ENCODE results near the gene FAM131C.

The FAM131C gene

DNA sequence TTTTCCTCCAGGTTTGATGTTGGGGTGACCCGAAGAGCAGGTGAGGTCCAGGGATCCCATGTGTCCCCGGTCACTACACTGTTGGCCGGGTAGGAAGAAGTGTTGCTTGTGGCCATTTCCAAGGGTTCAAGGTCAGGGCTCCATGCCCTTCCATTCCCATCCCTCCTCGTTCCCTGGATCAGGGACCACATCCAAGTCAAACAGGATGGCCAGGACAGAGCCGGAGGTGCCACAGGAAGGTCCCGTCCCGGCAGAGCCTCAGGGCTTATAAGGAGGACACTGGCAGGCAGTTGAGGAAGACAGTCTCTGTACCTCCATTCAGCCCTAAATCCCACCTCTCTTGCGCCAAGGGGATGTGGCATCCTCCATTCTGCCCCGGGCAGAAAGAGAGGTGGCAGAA, 22.0 kb upstream of the FAM131C start:
- no peak for TF ChIP-seq CTCF (IDR thresholded peaks at IDR 0.05)

DNA sequence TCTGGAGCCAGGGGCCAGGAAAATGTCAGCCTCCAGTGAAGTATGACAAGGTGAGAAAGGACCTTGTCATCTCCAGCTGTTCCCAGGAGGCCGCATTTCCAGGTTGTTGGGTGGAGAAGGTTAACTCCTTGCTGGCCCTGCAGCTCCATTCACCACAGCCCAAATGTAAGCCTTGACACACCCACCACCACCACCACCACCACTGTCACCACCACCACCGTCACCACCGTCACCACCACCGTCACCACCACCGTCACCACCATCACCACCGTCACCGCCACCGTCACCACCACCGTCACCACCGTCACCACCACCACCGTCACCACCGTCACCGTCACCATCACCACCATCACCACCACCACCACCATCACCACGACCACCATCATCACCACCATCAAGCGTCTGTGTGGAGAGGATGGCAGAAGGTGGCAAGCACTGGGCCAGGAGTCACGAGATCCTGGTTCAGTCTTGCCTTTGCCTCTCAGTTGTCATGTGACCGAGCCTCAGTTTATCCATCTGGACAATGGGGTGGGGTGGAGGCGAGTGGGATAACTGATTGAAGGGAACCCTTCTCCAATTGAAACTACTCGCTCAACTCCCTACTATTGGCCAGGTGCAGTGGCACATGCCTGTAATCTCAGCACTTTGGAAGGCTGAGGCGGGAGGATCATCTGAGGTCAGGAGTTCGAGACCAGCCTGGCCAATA, 21.2 kb upstream of the FAM131C start:
- TF ChIP-seq CTCF (IDR thresholded peaks at IDR 0.05) = no peak

DNA sequence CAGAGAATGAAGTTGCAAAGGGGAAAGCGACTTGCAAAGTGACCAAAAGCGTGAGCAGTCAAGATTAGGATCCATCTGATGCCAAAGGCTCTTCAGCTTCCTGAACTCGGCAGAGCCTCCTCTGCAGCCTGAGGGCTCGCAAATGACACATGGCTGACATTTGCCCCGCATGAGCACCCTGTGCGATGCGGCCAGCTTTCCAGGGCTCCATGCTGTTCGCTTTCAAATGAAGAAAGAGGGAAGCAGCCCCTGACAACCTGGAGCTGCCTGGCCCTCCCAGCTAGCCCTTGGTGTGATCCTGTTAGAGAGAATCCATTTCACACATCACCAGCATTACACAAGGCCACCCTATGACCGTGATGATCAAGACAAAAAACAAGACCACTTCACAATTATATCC, 20.2 kb upstream of the FAM131C start:
- no peak for TF ChIP-seq CTCF (IDR thresholded peaks at IDR 0.05)

GRCh38 chr1:16092923-16093511, 19.6 kb upstream of the FAM131C start:
- no peak for TF ChIP-seq CTCF (IDR thresholded peaks at IDR 0.05)

DNA sequence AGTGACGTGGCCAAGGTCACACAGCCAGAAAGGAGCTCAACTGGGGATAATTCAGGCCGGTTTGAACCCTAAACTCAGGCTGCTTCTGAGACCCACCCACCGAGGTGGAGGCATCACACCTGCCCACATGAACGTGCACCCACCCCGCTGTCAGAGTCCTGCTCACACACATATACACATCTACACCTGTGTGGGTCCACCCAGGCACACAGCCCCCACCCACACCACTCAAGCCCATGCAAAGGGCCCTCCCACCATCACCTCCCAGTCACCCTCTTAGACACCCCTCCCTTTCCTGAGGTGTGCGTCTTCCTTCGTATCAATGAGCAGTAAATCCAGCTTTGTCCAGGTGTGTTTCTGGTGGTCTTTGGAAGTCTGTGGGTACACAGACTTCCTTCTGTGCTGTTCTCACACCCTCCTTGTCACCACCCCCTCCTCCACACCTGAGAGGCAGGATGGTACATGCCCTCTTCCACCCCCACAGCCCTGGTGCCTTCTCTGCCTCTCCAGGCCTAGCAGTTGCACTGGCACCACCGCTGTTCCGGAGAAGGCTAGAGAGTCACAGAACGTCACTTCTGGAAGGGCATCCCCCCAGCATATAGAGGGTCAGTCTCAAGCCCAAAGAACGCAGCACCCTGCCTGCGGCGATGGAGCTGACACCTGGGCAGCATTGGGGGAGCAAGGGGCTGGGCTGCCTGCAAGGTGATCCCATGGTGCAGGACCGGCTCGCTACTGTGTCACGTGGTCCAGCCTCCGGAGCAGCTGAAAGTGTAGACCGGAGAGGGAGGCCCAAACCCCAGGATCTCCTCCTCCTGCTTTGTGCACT, 18.9 kb upstream of the FAM131C start:
- no peak for TF ChIP-seq CTCF (IDR thresholded peaks at IDR 0.05)

- TF ChIP-seq CTCF (IDR thresholded peaks at IDR 0.05) = no peak
Observed at GRCh38 chr1:16091296-16091695, 17.8 kb upstream of the FAM131C start.

GRCh38 chr1:16090076-16090826, 16.8 kb upstream of the FAM131C start:
- no peak for TF ChIP-seq CTCF (IDR thresholded peaks at IDR 0.05)

Measured in LNCAP (cell line).